ENCODE results near the gene LINGO1.

LINGO1 gene

DNA sequence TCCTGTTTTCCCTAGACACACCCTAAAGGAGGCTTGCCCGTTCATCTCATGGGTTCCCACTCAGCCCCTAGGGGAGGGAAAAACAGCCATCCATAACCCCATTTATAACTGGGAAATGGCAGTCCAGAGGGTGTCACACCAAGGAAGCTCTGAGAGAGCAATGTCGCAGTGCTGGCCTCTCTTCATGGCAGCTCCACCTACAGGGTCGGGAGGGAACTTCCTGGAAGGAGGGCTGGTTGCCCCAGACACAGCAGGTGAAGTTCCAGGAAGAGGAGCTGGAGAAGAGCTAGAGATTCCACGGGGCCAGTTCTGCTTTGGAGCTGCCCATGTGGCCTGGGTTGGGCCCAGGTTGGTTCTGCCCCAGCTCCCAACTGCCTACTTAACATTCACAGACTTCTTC, 22.3 kb upstream of the LINGO1 start:
- DNase-seq: peak; percentile 71

DNA sequence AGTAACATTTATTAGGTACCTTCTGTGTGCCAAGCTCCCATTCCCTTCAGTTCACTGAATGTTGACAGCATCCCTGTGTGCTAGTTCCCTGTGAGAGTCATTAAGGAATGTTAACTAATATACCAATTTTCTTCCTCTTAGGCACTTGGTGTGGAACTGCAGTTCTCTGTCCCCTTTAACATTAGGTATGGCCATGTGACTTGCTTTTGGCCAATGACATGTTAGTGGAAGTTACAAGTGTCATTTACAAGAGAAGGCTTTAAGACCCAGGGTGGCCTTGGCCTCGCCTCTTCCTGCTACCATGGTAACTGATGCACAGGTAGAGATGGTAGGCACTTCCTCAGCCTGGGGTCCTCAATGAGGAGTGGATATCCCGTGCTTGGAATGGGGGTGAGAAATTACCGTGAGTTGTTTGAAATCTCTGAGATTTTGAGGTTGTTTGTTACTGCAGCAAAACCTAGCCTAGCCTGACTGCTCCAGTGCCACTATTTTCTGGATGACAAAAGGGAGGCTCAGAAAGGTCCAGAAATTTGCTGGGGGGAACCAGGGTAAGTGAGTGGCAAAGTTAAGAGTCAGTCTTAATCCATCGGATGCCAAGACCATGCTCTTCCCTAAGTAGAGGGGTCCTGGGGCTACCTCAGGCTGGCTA, 21.2 kb upstream of the LINGO1 start:
- no peak for DNase-seq

DNA sequence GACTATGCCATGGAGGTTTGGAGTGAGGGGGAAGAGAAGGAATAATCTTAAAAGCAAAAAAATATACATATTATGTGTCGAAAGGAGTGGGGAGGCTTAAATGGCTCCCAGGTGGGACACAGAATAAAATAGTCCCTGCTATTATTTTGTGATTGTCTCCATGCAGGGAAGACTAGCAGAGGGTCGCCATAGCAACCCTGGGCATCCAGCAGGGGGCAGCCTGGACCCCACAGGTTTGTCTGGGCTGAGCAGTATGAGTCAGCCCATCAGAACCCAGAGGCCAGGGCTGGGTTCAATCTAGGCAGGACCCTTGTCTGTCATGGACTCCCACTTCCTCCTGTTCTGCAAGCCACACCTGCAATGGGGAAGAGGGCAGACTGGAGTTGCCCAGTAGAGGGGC, 17.6 kb upstream of the LINGO1 start:
- peak; percentile 33 for DNase-seq

DNA sequence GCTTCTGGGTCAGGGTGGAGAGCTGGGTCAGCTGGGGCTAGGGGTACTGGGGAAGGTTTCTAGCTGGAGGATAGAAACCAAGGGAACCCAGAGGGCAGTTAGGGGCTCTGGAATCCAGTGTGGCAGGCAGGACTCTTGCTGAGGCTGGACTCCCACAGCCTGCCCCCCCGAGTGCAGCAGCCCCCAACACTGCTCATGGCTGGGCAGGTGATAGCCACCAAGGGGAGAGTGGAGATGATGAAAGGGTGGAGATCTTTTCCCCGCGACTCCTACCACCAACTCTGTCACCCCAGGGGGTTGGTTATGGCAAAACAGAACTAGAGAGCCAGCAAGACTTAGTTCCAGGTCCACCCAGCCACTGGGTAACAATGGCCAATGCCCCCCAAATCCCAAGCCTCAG, 16.9 kb upstream of the LINGO1 start:
- no peak for DNase-seq

DNA sequence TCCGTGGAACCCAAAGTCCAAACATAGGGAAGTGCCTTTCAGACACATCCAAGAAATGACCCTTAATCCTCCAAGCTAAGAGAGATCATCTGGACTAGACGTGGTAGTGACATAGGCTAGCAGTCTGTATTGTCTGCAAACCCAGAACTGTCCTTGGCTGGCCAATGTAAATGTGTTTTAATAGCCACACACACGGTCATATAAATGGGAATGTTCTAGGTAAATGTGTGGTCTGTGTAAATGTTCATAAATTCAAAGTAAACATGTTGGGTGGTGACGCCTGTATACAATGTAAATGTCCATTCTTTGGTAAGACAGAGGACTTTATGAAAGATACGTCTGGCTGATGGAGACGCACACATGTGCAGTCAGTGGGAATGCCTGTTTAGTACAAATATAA, 16.3 kb upstream of the LINGO1 start:
- DNase-seq: no peak

DNA sequence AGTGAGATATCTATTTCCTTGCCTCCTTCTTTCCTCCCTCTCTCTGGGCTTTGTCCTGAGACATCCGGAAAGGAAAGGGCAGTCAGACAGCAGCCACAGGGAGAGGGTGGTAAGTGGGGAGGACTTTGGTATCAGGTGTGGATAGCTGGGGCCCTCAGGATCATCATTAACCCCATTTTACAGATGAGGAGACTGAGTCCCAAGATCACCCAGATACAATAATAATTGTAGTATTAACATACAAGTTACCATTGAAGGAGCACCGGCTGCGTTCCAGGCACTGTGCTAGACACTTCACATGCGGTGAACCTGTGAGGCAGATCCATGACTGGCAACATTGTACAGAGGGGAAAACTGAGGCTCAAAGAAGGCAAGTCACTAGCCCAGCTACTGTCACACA, 15.2 kb upstream of the LINGO1 start:
- DNase-seq: no peak

DNA sequence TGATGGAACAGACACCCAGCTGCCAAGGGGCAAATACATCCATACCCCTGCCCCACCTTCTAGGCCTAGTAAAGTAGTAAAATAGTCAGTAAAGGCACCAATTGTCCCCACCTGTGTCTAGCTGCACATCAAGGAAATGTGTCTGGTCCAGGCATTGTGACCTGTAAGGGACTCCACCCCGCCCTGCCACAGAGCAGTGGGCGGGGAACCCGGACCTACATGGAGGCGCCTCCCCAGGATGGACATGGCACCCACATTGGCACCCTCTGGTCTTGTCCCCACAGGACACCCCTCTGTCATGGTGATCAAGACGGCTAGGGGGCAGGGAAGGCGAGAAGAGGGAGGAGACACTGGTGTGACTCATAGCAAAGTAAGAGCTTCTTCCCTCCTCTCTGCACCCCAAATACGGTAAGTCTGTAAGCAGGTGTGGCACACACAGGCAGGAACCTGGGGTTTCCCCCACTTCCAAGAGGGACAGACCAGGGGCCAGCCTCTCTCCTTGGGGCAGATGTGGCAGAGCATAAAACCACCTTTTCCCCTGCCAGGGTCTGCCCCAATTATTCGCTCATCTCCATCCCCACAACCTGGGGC, 13.5 kb upstream of the LINGO1 start:
- no peak for DNase-seq

DNA sequence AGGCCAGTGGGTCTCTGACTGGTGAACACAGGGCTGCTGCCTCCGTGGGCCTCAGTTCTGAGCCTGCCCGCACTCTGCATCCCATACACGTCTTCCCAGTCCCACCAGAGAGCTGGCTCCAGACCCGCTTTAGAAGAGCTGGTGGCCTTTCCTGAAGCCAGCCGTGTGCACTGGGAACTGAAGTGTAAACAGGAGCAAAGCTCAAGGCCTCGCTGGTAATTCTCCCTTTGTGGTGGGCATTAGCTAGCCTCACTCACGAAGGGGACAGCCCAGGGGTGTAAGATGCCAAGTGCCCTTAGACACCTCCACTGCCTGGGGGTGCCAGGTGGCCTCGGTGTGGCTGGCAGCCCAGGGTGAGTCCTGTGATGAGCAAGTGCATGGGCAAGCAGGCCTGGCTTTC, 12.9 kb upstream of the LINGO1 start:
- no peak for DNase-seq

DNA sequence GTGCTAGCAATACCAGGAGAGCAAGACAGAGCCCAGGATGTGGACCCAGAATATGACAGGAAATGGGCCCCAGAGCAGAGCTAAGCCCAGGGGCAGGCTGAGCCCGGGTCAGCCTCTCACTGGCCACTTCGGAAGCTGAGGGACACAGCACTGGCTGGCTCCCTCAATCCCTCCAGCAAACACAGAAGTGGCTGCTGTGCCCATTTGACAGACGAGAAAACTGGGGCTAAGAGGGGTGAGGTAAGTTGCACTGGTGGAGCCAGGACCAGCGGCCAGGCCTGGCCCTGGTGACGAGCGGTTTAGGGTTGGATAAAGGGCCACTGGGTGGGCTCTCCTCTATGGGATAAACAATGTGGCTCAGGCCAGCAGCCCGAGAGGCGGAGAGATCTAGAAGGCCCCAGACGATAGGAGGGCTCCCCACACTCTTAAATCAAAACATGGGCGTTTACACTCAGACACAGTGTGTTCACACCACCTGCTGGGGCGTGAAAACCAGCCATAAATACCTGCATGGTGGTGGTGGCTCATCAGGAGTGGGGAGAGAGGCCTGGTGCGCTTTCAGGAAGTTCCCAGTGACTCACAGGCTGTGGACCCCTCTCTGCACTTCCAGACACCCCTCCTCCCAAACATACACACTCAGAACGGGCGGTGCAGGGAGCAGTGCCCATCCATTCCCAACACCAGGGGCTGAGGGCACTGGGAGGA, 12.0 kb upstream of the LINGO1 start:
- no peak for DNase-seq

DNA sequence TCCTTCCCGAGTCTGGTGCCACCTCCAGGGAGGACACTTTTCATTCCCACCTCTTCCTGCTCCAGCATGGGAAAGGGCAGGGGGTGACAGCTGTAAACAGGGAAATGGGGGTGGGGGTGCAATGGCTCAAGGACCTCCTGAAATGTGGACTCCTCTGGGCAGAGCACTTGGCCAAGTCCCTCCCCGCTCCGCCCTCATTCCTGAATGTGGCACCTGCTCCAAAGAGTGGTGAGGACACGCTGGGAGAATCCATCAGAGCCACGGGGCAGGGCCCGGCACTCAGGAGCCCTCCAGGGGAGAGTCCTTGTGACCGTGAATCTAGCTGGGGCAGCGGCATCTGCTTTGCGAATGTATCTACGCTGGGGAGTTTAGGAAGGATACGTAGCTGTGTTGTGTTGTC, 11.1 kb upstream of the LINGO1 start:
- no peak for DNase-seq

DNA sequence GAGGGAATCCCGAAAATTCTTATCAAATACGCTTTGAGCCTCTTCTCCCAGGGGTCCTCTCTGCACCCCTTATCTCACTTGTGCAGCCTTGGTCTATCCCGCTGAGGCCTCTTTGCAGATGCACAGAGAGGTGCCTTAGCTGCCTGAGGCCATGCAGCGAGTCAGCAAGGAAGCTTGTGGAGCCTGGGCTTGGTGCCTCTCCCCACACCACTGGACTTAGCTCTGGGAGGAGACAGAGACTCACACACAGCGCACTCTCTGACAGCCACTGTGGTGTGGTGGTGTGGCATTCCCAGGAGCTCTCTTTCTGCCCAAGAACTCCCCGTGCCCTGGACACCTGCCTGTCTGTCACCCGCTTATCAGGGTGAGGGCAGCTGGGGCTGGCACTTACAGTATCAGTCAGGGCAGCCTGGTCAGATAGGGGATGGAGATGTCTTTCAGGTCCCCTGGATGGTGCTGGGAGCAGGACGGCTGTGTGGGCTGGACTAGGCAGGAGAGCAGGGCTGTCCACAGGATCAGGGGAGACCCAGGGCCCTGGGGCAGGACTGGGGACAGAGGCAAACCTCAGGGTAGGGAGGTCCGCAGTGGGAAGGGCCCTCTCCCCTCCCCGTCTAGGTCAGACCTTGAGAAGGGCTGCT, 10.2 kb upstream of the LINGO1 start:
- no peak for DNase-seq

DNA sequence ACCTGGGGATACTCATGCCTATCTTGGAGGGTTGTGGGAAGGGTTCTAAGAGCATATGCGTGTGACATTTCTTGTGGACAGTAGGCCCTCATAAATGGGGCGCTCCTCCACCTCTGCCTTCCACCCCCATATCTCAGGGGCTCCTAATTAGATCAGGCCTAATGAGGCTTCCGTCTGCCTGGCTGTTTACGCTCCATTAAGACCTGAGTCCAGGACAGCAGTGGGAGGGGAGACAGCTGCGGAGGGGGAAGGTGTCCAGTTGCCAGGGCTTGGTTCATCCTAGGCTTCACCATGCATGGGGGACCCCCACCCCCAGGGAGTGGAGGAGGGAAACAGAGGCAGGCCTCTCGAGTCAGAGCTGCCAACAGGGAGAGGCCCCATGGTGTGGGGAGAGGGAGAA, 9.3 kb upstream of the LINGO1 start:
- no peak for DNase-seq

DNA sequence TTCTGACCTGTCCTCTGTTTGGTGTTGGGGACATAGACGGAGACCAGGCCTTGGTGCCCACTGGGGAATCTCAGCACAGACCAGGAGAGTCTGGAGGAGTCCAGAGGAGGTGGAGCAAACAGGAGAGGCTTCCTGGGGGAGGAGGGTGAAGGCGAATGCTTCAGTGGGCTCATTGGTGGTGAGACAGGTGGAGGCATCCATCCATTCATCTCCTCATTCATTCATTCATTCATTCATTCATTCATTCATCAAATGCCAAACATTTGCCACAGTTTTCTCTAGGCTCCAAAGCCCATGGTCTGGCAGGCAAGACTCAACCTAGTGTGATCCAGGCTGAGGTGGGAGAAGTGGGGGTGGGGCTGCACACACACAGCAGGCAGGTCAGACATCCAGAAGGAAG, 7.9 kb upstream of the LINGO1 start:
- DNase-seq: no peak

DNA sequence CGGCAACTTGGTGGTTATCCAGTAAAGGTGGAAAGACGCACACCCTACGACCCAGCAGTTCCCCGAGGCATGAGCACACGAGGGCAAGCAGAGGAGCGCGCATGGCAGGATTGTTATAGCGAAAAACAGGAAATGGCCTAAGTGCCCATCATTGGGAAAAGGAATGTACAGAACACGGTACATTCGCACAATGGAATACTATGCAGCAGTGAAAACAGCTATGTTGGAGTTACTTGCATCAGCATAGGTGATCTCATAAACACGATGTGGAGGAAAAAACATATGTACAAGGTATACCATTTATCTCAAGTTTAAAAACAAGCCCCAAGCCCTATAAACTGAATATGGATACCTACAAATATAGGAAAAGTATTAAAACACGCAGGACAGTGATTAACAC, 6.7 kb upstream of the LINGO1 start:
- no peak for DNase-seq

DNA sequence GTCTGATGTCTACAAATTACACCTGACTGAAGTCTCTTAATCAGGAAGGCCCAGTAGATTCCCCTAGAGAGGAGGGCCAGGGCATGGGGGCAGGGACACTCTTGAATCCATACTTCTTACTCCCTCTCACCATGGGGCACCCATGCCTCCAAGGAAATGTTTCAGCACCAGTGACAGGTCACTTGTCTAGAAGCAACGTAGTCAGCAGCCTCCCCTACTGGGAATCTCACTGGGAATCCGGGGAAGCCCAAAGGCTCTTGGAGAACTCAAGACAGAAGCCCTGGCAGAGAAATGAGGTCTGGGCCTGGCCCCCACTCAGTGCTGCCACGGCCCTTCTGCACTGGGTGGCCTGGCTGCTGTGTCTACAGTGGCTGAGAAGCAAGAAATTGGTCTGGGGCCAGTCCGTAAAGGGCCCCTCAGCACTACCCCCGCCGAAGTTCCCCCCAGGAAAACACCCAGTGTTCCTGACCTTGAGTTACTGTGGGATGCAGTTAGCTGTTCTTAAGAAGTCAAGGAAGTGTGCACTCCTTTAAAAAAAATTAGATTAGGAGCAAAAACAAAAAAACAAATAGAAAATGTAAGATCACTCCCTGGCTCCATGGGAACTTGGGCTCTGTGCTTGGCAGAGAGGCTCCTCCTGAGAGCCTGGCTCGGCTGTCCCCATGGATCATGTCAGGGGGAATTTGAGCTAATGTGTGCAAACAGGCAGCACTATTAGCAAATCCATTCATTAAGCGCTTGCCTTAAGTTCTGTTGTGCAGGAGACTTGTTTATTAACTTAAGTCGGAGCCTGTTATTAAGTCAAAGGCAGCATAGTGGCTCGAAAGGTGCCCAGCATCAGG, 5.4 kb upstream of the LINGO1 start:
- DNase-seq: no peak

DNA sequence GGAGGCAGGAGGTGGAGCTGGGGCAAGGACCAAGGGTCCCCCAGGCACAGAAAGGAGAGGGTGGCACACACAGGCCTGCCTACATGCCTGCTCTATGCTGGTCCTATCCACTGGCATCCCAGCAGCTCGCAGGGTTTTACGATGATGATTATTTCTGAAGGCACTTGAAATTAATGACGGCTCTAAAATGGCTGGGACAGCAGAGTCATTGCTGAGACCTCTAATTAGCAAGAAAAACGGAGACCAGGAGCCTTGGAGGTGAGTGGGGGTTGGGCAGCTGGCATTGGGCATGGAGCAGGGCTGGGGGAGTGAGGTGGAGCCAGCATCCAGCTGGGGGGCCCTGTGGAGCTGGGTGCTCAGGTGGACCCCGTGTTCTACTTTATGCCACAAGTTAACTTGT, 3.5 kb upstream of the LINGO1 start:
- no peak for DNase-seq

DNA sequence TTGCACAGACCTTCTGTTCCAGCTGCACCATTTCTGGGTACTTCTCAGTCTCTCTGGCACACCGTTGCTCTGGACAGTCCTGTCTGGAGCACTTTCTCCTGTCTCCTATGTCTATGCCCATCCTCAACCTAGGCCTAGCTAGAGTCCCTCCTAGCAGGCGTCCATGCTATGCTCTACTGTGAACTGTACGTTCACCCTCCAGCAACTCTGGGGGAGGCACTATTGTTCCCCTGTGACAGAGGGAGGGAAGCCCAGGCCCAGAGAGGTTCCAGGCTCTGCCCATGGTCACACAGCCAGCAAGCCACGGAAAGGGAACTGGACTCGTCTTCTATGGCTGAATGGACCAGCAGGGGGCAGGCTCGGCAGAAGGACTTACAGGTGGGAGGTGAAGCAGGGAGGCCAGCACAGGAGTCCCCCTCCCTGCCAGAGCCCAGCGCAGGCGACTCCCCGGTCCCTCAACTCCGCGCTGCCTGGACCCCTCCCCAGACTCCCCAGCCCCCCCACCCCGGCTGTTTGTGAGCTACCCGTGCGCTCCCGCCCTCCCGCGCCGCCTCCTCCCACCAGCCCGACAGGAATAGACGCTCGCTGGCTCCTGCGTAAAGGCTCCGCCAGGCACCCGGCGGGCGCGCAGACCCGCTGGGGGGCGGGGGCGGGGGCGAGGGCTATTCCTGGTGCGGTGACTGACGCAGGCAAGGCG, 1.7 kb upstream of the LINGO1 start:
- DNase-seq: peak; percentile 83

DNA sequence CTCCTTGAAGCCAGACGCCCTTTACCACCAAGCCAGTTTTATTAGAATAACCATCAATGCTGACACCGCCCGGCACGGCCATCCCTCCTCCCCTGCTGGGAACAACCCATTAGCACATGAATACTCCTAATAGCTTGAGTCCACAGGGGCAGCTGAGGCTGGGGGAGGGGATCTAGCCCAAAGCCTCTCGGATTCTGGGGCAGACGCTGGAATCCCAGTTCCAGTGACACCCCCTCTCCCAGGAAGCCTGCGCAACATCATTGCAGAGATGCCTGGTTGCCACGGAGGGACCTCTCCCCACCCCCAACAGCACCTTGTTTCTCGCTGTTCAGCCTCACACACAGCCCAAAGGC, 1.2 kb upstream of the LINGO1 start:
- DNase-seq: no peak

DNA sequence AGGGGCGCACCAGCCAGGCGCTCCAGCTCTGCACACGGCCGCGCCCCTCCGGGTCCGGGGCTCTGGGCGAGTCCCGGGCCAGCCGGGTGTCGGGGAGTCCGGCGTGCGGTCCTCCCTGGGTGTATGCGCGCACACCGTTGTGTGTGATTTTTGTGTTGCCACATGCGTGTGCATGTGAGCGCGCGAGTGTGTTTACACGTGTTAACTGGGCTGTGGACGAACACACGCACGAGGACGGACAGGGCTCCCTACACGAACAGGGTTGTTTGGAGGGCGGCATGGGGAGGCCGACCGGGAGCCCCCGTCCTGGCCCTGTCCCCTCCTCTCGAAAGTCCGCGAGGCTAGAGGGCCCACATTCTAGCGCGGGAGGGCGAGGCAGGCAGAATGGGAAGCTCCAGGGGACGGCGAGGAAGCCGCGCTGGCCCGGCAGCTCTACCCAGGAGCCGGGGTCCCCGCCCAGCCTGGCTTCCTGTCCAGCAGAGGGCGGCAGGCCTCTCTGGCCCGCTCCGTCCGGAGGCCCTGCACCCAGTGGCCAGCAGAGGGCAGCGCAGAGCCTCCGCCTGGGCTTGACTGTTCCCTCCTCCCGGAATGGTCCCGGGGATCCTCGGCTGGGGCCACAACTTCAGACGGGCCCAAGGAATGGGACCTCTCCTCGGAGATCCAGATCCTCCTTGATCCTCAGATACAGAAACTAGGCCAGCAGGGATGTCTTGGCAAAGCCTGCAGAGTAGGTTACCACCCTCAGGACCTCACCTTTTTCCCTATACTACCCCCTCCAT, 611 bp upstream of the LINGO1 start:
- peak; percentile 88 for DNase-seq

DNA sequence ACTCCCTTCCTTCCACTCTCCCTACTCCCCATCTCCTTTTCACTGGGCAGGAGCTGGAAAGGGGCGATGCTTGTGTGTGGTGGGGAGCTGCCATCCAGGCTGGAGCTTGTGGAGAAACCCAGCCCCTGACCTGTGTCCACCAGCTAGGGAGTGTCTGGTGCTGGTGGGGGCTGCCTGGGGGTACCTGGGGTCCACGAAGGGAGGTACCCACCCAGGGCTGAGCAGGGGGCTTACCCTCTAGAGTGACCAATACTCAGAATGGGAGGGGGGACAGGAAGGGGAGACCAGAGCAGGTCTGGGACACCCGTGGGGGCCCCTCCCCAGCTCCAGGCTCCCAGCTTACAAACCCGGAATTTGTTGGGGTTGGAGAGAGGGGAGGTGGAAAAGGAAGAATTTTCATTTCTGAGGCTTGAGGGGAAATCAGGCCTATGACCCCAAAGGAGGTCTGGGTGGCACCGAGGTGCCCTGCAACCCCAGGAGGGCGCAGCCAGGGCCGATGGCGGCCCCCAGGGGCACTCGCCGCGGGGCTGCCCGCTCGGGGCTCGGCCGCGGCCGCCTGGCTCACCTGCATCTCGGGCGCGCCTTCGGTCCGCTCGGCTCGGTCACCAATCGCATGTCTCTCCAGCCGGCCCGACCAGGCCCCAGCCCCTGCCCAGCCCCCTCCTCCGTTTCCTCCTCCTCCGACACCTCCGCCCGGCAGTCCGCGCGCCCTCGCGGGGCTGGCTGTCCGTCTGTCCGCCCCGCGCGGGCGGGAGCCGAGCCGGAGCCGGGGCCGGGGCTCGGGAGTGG, 773 bp downstream of the LINGO1 start:
- DNase-seq: peak; percentile 38

Data from DMS53 (cell line).